HG03095 (cell line): Measurements from ENCODE around the gene CDH23.

Source experiments
- ATAC-seq: cut with Tn5 transposase; IDR thresholded peaks from one replicate; pipeline ENCODE4 v1.9.1; 2021; ENCODE audit warnings: moderate library complexity; ENCODE audit not compliant: unreplicated experiment

The CDH23 gene

DNA sequence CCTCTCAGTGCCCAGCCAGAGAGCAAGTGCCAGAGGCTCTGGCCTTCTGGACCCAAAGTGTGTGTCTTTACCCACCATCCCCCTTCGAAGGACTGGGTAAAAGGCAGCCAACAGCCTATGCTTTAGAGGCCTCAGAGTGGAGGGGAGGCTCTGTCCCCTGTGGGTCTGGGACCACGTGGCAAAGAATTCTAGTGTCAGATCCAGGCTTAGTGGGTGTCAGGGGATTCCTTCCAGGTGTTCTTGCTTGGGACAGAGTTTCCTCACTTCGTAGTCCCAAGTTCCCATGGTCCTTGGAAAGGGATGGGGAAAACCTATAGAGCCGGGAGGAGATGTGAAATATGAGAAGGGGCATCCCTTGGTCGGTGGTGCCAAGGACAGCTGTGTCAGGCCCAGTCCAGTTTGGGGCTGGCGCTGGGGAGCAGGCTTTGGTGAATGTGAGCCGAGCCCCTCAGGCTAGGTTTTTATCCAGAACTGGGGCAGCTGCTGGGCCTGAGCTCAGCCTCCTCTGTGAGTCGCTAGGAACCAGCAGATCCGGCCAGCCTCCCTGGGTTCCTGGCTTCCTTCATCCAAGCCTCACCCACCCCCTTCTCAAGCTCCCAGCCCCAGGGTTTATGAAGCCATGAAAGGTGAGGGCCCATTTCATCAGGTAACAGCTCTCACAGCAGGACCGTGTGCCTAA is 251.7 kb downstream of the CDH23 start:
- no peak for ATAC-seq

DNA sequence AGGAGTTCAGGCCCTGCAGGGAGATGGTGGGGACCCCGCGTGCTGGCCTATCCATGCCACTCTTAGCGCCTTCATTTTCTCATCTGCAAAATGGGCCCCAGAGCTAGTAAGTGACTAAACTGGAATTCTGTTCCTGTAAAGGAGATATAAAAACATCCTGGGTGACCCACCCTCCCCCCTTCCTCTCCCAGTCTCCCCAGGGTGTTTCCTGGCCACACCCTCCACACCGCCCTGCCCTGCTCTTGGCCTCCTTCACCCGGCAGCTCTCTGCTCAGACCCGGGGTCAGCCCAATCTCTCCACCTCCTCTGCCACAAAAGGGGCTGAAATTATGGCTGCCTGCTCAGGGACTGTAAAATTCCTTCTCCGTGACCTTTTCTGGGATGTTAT is 252.2 kb downstream of the CDH23 start:
- ATAC-seq = no peak

DNA sequence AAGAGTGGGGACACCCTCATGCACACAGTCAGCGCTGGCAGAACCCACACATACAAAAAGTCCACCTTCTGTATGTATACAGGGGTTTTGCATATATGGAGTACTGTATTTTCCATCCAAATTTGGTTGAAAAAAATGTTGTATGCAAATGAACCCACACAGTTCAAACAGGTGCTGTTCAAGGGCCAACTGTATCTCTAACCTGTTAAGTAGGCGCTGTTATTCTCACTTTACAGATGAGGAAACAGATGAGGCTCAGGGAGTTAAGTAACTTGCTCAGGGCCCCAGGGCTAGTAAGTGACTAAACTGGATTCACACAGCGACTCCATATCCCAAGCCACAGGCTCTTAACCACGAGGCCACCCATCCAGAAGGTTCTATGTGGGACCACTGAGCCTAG is 252.9 kb downstream of the CDH23 start:
- ATAC-seq = no peak

DNA sequence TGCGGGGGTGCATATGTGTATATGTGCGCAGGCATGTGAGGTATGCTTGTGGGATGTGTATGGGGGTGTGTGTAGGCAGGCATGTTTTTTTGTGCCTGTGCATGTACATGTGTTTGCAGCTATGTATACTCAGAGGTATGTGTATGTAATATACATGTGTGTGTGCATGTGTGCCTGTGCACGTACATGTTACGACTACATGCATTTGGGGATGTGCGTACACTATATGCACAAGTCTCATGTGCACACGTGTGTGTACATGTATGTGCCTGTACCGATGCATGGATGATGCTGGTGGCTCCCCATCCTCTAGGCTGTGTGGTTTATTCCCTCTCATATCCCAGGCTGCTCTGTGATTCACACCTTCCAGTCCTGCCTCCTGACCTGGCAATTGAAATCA is 253.7 kb downstream of the CDH23 start:
- ATAC-seq = no peak

DNA sequence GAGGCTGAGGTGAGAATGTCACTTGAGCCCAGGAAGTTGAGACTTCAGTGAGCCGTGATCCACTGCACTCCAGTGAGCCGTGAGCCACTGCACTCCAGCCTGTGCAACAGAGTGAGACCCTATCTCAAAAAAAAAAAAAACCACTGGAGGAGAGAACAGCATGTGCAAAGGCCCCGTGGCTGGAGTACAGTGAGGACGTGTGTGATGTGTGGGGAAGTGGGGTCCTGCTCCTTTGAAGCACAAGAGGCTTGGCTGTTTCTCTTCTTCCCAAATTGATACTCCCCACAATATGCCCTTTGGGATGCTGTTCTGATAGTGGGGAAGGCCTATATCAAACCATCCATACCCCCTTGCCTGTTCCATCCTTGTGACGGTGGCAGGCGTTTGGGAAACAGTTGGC is 254.7 kb downstream of the CDH23 start:
- ATAC-seq = no peak

DNA sequence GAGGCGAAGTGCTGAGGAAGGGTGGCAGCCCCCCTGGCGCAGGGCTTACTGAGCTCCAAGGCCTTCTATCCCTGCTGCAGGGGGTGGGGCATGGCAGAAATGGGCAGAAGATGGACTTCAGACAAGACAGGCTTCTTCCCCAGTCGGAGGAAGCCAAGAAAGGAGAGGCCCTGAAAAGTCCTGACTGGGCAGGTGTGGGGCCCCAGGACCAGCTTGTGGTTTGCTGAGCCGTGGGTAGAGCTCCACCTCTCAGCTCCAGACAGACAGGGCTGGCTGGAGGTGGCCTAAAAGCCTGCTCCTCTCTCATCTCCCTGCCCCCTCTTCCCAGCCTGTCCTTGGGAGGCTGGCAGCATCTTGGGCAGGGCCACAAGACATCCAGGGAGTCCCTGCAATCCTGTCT is 255.2 kb downstream of the CDH23 start:
- ATAC-seq = no peak

DNA sequence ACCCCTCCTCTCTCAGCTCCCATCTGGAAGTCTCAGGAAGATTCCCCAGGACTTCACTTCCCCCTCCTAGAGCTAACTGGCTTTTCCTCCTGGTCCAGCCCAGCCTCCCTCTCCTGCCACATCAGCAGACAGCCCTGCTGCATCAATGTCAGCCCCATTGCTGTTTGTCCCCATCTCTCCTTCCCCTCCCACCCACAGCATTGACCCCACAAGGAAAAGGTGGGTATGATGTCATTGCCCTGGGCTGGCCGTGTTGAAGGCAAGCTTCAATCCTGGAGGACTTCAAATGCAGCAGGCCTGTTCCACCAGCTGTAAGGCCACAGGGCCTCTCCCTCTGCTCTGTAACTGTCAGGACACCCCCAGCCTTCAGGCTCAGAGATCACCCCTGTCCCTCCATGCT is 256.3 kb downstream of the CDH23 start:
- ATAC-seq = no peak

DNA sequence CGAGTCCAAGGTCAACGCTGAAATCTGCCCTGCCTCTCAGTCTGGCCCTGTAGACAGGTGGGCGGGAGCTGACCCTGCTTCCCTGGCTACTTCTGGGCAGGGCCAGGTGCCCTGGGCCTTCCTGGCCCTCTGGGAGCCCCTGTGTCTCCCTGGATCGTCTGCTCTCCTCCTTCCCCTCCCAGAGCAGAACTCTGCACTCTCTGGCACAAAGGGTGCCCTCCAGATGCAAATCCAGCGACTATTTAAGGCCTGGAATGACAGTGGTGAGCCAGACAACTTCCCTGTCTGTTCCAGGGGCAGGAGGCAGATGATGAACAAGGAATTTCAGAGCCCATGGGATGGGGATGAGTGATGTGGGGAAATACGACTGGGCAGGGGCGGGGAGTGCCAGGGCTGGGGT is 259.5 kb downstream of the CDH23 start:
- ATAC-seq = no peak

DNA sequence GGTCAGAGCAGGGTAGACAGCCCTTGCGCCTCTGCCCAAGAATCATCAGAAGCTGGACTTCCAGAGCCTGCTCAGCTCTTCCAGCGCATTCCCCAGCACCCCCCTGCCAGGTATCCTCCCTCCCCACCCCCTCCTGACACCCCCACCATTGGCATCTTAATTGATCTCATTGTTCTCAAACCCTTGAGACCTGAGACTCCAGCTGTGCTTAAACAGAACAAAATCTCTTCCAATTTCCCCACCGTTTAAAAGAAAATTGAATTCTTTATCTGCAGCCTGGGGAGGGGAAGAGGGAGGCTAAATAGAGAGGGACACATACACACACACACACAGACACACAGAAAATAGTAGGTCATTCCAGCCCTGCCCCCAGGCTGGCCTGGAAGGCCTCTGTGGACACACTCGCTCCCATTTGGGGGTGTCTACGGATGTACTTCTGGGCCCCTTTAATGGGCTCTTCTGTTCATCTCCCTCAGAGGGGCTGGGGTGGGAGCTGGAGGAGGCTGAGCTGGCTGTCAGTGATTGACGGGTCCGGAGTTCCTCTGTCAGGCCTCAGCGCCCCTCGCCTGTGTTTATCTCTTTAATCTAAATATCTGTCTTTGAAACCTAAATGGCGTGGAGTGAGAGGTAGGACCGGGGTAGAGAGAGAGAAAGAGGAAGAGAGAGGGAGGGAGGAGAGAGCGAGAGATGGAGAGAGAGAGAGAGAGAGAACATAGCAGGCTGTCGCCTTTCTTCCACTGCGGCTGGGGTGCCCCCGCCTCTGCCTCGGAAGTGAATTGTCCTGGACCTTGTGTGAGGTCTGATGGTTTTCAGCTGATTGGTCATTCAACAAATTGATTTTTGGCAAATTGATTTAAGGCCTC is 261.1 kb downstream of the CDH23 start:
- no peak for ATAC-seq

DNA sequence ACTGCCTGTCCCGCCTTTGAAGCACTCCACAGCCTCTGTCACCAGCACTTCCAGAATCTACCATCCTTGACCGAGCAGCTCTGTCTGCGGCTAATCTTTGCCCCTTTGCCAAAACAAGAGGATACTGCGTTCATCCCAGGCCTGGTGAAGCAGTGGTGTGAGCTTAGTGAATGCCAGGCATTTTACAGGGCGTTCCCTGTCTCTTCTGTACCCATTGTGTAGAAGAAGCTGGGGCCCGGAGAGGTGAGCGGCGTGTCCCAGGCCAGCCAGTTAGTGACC is 261.7 kb downstream of the CDH23 start:
- ATAC-seq = no peak

DNA sequence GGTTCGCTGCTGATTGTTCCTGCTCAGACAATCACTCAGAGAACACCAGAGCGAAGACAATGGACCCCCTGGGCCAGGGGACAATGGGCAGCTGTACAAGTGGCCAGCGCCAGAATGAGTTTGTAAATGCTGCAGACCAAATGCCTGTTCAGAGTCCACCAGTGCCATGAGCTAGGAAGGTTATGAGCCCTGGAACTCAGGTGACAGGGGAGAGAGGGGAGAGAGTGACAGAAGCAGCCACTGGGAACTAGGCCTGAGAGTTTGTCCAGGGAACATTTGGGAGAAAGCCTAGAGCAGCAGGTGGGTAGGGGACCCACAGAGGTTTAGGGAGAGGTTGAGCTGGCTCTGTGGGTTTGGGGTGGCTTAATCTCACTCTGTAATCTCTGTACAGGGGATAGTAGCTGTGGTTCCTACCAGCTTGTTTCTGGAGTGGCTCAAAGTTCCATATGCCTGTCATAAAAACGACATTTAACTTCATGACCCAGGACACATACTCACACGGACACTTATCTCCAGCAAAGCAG is 262.5 kb downstream of the CDH23 start:
- ATAC-seq = no peak

DNA sequence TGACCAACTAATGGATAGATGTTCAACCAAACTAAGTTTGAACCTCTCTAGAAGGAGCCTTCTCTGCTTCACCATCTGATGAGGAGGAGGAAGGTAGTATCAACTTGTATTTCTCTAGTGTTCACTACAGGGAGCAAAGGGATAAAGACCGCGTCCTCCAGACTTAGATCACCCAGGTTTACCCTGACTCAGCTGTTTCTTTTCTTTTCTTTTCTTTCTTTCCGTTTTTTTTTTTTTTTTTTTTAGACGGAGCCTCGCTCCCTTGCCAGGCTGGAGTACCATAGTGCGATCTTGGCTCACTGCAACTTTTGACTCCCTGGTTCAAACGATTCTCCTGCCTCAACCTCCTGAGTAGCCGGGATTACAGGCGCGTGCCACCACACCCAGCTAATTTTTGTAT is 263.0 kb downstream of the CDH23 start:
- ATAC-seq = no peak

DNA sequence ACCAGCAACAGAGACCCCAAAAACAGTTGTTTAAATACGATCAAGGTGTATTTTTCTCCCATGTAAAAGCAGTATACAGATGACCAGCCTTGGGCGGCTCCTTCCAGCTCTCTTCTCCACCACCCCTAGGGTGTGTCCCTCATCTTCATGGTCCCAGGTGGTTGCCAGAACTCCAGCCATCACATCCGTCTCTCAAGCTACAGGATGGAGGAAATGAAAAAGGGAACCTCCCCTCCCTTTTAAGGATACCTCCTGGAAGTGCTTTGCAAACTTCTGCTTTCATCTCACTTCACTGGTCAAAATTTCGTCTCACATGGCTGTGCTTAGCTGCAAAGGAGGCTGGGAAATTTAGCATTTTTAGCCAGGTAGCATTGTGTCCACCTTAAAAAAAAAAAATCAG is 263.6 kb downstream of the CDH23 start:
- ATAC-seq = no peak

DNA sequence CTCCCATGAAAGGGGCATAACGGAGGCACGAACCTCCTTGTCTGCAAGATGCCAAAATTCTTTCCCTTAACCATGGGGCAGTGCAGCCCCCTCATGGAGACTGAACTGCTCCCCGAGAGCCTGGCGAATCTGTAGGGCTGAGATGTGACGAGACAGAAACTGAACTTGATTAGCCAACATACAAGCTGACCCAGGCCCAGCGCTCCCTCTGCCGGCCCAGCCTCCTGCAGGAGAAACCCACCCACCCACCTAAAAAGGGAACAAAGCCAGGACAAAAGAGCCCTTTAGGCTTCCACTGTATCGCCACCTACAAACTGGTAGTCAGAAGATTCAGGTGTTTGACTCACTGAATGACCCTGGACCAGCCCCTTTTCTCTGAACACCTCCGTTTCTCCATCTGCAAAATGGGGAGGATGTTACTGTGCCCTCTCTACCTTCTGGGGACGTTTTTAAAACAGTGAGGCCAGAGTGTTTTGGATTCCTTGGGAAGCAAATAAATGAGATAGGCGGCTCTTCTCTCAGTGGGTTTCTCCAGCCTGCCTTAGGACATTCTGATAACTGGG is 264.4 kb downstream of the CDH23 start:
- ATAC-seq = no peak

DNA sequence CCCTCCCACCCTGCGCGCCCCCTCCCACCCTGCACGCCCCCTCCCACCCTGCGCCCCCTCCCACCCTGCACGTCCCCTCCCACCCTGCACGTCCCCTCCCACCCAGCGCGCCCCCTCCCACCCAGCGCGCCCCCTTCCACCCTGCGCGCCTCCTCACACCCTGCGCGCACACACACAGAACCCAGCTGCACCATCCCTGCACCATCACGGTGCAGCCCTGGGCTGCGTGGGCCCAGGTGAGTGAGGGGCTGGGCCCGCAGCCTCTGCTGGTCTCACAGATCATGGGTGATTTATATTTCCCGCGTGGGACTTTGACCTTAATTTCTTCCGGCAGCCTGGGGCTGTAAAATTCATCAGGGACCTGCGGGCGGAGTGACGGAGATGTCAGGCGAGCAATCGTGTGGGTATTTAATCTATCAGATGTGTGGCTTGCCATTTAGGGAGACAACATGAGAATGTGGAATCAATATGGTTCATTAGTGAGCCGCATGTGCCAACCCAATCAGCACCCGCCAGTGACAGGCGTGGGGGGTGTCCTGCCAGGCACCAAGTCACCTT is 265.1 kb downstream of the CDH23 start:
- ATAC-seq = no peak

DNA sequence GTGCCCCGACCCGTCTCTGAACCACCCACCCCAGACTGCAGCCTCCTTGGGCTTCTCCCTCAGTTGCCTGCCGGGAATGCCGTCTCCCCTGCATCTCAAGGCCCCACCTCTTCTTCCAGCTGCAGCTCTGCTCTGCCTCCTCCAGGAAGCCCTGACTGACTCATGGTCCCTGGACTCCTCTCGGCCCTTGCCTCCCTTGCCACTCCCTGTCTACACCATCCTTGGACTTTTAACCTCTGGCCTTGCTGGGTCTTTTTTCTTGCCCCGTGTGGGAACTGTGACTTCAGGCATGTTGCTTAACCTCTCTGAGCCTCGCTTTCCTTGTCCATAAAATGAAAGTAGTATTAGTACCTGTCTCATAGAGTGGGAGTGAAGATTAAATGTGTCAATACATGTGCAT is 266.6 kb downstream of the CDH23 start:
- ATAC-seq = no peak

DNA sequence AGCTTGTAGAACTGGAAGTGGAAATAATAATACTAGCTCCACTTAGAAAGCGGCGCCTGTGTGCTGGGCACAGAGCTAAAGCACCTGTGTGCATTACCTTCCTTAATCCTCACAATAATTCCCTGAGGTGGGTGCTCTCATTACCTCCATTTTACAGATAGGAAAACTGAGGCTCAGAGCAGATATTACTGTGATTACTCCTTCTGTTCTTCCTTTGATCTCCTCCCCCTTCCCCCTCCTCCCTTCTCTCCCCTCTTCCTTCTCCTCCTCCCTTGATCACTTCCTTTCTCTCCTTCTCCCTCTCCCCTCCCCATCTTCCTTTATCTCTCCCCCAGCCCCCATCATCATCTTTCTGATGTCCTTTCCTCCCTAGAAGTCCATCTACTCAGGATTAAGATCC is 267.9 kb downstream of the CDH23 start:
- ATAC-seq = no peak

DNA sequence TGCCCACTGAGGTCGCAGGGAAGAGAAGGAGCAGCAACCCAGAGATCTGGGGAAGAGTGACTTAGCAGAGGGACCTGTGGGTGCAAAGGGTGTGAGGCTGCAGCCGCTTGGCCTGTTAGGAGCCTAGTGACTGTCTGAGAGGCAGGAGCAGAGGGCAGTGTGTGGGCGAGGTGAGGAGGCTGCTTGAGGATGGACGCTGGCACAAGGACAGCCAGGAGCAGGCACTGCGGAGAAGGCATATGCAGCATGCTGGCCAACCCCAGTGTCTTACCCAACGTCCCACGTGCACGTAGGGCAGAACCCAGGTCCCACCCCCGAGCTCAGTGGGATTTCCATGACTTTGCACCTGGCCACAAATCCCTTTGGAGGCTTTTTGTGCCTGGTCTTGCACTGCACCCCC is 268.7 kb downstream of the CDH23 start:
- ATAC-seq = no peak

DNA sequence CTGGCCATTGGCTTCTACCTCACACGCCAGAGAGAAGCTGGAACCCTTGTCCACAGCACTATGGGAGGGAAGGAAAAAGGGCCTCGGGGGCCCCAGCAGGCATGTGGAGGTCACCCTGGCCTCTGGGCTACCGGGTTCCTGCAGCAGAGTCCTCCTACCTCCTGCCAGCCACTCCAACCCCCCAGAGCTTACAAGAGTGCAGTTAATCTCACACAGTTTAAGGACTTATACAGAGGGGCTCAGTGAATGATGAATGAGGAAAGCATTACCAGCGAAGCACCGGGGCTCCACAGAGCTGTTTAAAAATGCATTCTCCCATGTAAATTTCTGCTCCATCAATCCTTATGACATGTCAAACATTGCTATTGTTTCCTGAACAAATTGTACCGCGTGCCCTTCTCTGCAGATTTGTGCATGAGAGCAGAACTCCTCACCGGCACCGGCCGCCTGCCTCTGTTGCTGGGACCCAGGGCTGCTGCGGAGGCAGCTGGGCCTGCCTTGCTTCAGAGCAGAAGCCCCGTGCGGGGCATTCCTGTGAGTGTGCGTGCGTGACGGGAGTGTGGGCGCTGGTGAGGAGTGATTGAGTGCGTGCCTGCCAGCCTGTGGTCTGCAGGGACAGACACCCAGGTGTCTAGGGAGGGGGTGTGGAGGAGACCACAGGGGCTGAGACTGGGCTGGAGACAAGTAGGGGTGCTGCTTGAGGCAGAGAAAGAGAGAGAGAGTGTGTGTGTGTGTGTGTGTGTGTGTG is 270.1 kb downstream of the CDH23 start:
- ATAC-seq = no peak

DNA sequence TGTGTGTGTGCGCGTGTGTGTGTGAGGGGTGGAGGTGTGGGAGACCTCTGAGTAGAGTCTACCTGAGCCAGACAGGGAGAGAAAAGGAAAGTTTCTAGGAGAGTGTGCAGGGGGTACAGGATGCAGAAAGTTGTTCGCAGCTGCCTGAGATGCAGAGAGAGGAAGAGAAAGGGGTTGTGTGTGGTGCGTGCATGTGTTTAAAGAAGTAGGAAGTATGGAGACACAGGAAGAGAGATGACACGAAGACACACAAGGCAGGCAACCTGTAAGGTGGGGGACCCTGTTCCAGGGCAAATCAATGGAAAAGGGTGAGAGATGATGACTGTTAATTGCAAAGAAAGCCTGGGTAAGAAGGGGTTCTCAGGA is 270.6 kb downstream of the CDH23 start:
- no peak for ATAC-seq
